Measurements from ENCODE around the gene OR5K2. TPM values are rescaled to one million over a fixed set of nuclear protein-coding genes. Genes with fewer than 3 reads are reported as not detected.

OR5K2 gene
- total RNA-seq, 1 donor from 2014 or later = not detected

DNA sequence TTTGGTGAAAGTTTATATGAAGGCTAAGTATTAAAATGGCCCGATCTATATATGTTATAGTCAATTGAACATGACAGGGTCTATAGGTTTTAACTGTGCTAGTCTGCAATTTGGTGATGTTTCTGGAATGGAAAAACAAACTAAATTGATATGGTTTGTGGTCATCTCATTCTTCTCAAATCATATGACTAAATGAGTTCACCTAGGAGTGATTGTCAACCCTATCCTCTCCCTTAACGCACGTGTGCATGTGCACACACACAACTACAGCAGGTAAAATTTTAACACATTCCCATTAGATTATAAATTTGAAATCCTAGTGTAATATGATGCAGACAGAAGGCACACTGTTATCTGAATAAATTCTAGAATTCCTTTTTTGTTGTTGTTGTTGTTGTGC, 16.3 kb downstream of the OR5K2 start:
- peaks cover 50% of the 10 kb centered on the region for H3K36me3 ChIP-seq
- no peak for ATAC-seq

GRCh38 chr3:98514948-98515347, 17.5 kb downstream of the OR5K2 start:
- TF ChIP-seq CTCF (IDR thresholded peaks at IDR 0.05) = no peak
- intact Hi-C loops (cut with DNase I) = no loop called here
- peaks cover 58% of the 10 kb centered on the region for H3K36me3 ChIP-seq
- no peak overlapping the region for H3K4me3 ChIP-seq
- DNase-seq (no peak), ATAC-seq (no peak)
- H3K4me1 ChIP-seq = no peaks in the 10 kb centered on the region
- no peaks in the 10 kb centered on the region for H3K27me3 ChIP-seq
- no peak overlapping the region for H3K27ac ChIP-seq
- no peaks in the 10 kb centered on the region for H3K9me3 ChIP-seq

More for the DNA sequence above, 16.3 kb downstream of the OR5K2 start:
- no peaks in the 10 kb centered on the region for H3K4me1 ChIP-seq
- no peak for TF ChIP-seq CTCF (IDR thresholded peaks at IDR 0.05)
- no peak overlapping the region for H3K4me3 ChIP-seq
- H3K27ac ChIP-seq = no peak overlapping the region
- H3K27me3 ChIP-seq = no peaks in the 10 kb centered on the region
- no peaks in the 10 kb centered on the region for H3K9me3 ChIP-seq
- no peak for DNase-seq
- intact Hi-C loops (cut with DNase I) = no loop called here

- Histone ChIP-seq H3K36me3 (peaks cover 55% of the 10 kb centered on the region), H3K9me3 (no peaks in the 10 kb centered on the region), H3K4me1 (peaks cover 9% of the 10 kb centered on the region), H3K4me3 (no peak overlapping the region), H3K27ac (no peak overlapping the region), H3K27me3 (no peaks in the 10 kb centered on the region)
- no peak for TF ChIP-seq CTCF (IDR thresholded peaks at IDR 0.05)
- intact Hi-C loops (cut with DNase I) = no loop called here
- DNase-seq (no peak), ATAC-seq (no peak)
Observed at GRCh38 chr3:98518816-98519215, 21.3 kb downstream of the OR5K2 start.

DNA sequence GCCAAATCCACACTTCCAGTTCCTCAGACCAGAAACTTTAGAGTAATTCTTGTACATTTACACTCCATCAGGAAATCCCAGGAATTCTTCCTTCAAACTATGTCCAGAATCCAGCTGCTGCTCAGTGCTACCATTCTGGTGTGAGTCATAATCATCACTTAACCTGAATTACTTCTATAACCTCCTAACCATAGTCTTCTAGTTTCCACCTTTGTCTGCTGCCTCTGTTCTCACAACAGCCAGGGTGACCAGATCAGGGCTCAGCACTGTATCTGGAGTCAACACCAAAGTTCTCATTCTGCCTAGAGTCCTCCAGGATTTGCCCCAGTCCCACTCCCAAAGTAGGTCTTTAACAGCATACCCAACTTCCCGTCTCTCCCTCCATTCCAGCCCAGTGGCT, 21.9 kb downstream of the OR5K2 start:
- peaks cover 9% of the 10 kb centered on the region for H3K4me1 ChIP-seq
- H3K9me3 ChIP-seq = no peaks in the 10 kb centered on the region
- no peak overlapping the region for H3K4me3 ChIP-seq
- ATAC-seq = no peak
- no peak for TF ChIP-seq CTCF (IDR thresholded peaks at IDR 0.05)
- H3K27me3 ChIP-seq = no peaks in the 10 kb centered on the region
- no peak overlapping the region for H3K27ac ChIP-seq
- intact Hi-C loops (cut with DNase I) = no loop called here
- H3K36me3 ChIP-seq = peaks cover 51% of the 10 kb centered on the region
- DNase-seq = no peak

DNA sequence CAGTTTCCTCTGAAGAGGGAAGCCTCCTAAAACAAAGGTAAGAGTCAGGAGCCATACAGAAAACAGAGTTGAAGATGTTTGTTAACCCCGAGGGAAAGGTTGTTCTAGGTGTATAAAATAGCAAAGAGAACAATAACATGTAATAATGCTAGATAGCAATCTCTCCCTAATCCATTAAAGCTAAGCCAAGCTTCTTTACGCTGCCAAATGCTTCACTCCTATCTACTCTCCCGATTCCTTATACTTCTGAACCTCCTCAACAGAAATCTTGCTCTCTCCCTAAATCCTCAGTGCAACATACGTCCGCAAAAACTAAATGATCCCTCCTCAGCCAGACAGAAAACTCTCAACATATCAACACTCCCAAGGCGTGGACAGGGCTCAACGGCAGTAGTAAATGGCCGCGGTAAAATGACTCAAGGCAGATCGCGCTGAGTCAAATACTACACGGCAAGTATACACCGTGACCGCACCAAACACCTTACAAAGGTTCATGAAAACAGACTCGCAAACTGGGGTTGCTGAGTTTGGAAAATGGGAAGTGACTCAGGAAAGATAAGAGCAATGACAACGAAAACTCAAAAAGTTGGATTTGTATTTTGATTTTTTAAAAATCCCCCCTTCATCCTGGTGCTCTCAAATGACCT, 24.5 kb downstream of the OR5K2 start:
- peaks cover 9% of the 10 kb centered on the region for H3K4me1 ChIP-seq
- peak overlapping the region; percentile 95 for H3K27ac ChIP-seq
- DNase-seq (no peak), ATAC-seq (peak; percentile 53)
- H3K4me3 ChIP-seq = peak overlapping the region; percentile 74
- H3K9me3 ChIP-seq = no peaks in the 10 kb centered on the region
- TF ChIP-seq CTCF (IDR thresholded peaks at IDR 0.05) = no peak
- peaks cover 25% of the 10 kb centered on the region for H3K36me3 ChIP-seq
- no peaks in the 10 kb centered on the region for H3K27me3 ChIP-seq
- intact Hi-C loops (cut with DNase I) = no loop called here

Measured in upper lobe of right lung (tissue), 1 donor.